ENCODE measurements around the gene SGIP1.

Gene SGIP1

DNA sequence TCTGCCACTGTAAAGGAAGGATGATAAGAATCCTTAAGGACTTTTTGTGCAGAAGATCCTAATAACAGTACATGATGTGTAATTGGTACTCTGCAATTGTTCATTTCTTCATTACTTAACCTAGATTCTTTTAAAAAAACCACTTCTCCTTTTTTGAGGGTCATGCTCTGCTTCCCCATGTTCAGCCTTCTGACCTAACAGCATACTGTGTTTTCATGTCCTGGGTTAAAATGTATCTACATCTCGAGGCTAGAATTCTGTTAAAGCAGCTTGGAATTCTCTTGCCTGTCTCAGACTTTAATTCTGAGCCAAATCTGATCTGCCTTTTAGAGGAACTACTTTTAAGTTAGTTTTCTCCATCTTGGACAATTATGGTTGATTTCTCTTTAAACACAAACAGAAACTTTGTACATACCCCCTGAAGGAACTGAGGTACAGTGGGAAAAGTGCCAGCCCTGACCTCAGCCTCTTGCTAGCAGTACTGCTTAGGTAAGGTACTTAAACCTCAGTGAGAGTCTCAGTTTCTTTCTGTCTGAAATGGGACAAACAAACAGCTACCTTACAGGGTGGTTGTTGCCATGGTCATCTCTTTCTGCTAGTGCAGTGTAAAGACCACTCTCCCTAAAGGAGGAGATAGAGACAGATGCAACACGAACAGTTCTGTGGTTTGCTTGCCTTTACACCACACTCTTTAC lies 115.1 kb downstream of the SGIP1 start:
- DNase-seq (ENCODE audit: extremely low spot score, insufficient read length, low read depth): no peak
- FAIRE-seq: peak; percentile 84

DNA sequence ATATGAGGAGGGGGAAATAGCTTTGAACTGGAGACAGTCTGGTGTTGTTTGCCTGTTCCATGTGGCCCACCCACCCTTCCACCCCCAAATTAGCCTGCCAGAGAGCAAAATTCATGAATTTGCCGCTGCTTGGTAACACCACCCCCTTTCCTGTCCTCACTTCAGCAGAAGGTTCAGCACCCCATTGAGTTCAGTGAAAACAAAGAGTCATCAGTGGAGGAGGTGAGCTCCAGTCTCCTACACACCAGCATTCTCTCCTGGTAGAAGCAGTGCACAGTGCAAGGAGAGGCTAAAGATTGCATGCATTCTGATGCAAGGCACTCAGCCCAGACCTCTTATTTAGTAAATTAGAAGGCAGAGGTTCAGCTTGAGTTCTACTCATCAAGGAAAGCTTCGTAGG lies 118.6 kb downstream of the SGIP1 start:
- FAIRE-seq (no peak), DNase-seq (ENCODE audit: extremely low spot score, insufficient read length, low read depth) (no peak)

DNA sequence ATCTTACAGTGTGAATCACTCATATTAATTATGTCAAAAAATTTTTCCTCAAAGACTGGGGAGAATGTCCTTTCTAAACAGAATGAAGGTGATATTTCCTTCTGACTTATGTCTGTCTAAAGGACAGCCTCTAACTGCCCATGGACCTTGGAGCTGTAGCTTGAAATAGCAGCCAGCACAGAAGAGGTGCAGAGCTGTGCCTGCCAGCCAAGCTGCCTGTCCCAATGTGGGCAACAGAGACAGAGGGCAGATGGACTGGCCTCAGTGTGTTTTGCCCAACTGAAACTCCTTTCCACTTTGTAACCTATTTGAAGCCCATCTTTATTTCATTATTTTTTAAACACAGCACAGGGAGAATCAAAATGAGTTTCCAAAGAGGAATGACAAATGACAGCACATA lies 120.7 kb downstream of the SGIP1 start:
- FAIRE-seq (no peak), DNase-seq (ENCODE audit: extremely low spot score, insufficient read length, low read depth) (no peak)

DNA sequence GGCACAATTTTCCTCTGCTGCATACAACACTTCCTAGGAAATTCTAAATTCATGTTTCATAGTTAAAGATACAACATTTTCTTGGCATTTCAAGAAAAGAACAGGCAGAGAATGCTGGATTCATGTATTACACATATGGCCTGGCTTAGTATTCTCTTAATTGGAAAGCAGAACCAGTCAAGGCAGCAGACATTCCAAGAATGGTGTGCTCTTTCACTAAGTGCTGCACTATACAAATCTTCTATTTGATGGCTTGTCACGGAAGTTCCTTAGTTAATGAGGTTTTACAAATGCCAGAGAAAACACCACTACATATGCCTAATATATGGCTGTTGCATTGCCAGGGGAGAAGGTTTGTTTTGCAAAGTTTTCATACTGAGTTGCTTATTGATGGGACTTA lies 137.5 kb downstream of the SGIP1 start:
- FAIRE-seq (no peak), DNase-seq (ENCODE audit: extremely low spot score, insufficient read length, low read depth) (no peak)

DNA sequence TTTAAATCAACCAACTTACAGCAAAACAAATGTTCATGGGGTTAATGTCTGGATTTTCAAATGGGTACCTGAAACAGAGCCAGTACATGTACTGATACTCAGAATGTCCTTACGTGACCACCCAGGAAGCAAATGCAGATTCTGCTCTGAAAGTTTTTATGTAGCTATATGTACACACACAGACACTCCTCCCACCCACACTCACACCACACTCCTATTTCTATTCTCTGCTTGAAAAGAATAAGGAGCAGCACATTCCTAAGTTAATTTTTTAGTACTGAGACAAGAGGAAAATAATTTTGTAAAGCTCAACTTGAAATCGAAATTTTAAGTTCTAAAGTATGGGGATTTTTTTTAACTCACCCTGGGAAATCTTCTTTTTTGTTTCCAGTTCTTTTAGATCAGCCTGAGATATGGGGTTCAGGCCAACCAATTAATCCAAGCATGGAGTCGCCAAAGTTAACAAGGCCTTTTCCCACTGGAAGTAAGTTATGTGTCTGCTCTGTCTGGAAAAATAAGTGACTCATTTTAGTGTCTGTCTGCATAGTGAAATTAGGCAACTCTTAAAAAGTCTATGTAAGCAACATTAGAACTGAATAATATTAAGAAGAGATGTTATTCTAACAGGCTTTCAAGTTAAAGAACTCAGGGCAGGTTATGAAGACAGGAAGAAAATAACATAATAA lies 142.8 kb downstream of the SGIP1 start:
- FAIRE-seq (no peak), DNase-seq (ENCODE audit: extremely low spot score, insufficient read length, low read depth) (no peak)

DNA sequence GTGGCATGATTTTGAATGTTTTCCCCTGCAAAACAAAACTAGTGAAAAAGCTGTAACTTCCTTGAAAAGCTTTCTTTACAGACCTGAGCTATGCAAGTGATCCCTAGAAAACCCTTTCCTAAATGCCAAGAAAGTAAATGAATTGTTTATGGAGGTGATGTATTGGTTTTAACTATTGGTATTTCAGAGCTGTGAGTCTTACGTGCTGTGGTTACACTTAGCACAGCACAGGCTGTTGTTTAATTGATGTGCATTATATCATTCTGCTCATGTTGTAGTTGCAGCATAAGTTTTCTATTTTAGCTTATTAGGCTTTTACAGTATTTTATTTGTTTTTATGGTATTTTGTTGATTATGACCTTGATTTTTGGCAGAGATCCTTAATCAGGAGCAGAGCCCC lies 144.2 kb downstream of the SGIP1 start:
- DNase-seq (ENCODE audit: extremely low spot score, insufficient read length, low read depth) (no peak), FAIRE-seq (no peak)

DNA sequence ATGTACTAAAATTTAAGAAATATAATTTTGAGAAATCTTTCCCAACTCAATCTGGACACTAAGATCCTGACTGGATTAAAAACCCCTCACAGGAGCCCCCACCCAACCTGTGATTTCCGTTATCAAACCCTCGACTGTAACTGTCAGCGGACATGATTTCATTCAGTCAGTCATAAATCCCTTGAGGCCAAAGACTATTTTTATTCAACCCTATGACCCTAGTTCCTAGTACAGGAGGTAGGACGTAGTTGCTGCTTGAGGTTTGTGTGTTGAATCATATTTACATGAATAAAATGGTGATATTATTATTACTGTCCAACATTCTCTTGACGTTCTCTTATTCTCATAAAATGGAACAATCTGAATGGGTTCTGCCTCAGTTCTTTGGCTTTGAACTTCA lies 145.2 kb downstream of the SGIP1 start:
- no peak for DNase-seq (ENCODE audit: extremely low spot score, insufficient read length, low read depth)

DNA sequence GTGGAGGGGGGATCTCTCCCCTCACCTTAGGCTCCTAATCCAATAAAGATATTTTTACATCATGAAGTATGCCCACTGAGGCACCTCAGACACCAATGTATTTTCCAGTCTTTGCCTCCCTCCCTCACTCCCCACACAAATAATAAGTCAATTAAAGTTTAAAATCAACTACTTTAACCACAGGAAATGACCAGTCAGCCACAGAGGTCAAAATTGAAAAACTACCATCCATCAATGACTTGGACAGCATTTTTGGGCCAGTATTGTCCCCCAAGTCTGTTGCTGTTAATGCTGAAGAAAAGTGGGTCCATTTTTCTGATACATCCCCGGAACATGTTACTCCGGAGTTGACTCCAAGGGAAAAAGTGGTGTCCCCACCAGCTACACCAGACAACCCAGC lies 147.7 kb downstream of the SGIP1 start:
- DNase-seq (ENCODE audit: extremely low spot score, insufficient read length, low read depth) (no peak), FAIRE-seq (no peak)

More for the DNA sequence above, 145.2 kb downstream of the SGIP1 start:
- FAIRE-seq: no peak

DNA sequence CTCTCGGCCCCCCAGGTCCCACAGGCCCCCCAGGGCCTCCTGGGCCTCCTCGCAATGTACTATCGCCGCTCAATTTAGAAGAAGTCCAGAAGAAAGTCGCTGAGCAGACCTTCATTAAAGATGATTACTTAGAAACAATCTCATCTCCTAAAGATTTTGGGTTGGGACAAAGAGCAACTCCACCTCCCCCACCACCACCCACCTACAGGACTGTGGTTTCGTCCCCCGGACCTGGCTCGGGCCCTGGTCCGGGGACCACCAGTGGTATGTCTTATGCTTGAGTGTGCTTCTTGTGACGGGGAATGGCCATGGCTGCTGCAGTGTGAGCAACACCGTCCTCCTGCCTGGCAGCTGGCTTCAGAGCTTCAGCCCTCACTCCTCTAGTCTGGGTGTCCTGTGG lies 148.2 kb downstream of the SGIP1 start:
- DNase-seq (ENCODE audit: extremely low spot score, insufficient read length, low read depth) (no peak), FAIRE-seq (no peak)

DNA sequence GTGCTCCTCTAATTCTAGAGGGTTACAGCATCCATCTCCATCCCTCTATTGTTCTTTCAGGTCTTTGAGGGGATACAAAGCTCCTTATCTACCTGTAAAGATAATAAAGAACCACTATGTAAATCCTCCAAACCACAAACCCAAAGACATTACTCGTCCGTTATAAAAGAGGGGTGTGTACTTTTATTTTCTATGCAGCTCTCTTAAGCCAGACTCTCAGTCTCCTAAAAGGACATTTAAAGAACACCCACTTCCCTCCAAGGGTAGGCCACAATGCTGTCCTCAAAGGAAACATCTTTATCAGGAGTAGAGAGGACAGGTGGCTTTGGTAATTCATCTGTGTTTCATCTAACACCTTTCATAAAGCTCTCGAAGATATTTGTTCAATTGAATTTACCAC lies 150.4 kb downstream of the SGIP1 start:
- FAIRE-seq: no peak
- DNase-seq (ENCODE audit: extremely low spot score, insufficient read length, low read depth): no peak

DNA sequence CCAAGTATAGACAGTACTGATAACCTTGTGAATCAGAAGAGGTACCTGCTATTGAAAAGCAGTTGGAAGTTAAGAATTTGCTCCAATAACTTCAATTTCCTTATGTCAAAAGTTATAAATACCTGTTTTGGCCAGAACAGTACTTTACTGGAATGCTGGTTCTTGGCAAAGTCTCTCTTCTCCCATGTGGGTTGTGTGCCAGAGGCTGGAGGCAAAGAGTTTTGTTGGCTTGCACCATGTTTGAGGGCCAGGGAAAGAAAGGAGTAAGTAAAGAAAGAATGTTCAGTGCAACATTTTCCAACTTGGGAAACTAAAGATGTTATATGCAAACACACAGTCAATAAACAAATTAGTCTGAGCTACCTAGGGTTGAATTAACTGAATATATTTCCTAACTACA lies 151.3 kb downstream of the SGIP1 start:
- FAIRE-seq (no peak), DNase-seq (ENCODE audit: extremely low spot score, insufficient read length, low read depth) (no peak)

DNA sequence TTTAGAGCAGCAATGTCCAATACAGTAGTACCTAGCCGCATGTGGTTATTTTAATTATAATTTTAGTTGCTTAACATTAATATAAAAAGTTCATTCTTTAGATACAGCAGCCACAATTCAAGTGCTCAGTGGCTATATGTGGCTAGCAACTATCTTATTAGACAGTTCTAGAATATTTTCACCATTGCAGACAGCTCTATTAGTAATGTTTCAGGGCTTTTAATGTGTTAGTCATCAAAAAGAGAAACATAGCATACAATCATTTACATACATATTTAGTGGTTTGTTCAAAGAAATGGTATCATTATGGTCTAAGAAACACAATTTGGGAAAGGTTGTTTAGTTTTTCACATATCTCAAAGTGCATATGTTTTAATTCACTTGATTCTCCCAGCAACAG lies 151.7 kb downstream of the SGIP1 start:
- no peak for DNase-seq (ENCODE audit: extremely low spot score, insufficient read length, low read depth)
- FAIRE-seq: no peak

DNA sequence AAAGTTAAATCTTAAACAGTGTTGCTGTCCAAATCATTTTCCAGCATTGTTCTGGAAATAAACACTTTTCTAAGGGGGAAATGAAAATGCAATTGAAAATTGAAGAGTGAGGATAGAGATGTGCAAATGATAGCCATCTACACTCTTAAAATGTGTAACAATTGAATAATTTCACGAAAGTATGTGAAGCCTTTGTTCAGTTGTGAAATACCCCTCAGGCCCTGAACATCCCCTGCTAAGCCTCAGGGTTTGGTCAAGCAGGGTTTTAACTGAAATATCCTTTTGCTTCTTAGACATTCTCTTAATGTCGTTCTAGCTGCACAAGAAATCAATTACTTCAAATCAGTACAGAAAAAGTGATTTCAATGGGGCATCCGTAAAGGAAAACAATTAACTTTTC lies 152.5 kb downstream of the SGIP1 start:
- DNase-seq (ENCODE audit: extremely low spot score, insufficient read length, low read depth): no peak
- FAIRE-seq: no peak

DNA sequence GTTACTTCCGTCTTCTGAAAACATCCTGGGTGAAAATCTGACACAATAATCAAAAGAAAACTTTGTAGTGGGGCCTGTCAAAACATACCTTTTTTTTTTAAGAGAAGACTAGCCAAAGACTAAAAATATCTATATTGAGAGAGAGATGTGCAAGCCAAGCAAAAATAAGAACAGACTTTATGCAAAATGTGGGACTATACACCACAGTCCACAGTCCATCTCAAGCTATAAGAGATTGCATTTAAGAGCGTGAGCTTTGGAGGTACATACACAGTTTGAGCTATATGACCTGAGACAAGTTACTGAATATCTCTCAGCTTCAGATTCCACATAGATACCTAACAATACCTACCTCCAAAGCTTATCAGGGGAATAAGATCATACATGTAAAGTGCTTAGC lies 153.4 kb downstream of the SGIP1 start:
- no peak for FAIRE-seq
- DNase-seq (ENCODE audit: extremely low spot score, insufficient read length, low read depth): no peak

DNA sequence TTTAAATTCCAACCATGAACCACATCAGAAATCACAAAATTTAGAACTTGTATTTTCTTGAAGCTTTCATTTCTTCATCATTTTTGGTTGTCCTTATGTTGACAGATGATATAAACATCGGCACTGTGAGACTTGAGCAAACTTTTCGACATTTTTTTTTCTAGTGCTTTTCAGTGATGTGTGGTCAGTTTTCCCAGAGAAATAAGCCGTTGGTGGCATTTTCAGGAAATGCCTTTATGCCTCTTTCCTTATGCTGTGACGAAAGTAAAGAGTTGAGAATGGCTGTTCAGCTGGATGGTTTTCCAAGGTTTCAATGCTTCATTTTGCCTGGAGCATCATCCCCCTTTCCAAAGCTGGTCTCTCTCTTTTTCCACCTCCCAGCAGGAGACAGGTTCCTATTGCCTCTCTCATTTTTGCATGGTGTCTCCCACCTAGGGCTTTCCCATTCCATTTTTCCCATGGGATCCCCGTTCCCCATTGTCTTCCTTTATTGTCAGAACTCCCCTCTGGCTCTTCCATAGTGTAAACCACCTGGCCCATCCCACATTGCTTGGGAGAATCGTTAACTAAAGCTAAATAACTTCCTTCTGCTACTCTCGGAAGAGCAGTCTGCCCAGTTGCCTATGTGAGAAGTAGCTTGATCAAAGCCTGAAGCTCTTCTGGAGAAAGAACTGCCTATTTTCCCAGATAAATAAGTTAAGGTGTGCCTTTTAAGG lies 156.9 kb downstream of the SGIP1 start:
- FAIRE-seq: no peak
- no peak for DNase-seq (ENCODE audit: extremely low spot score, insufficient read length, low read depth)

DNA sequence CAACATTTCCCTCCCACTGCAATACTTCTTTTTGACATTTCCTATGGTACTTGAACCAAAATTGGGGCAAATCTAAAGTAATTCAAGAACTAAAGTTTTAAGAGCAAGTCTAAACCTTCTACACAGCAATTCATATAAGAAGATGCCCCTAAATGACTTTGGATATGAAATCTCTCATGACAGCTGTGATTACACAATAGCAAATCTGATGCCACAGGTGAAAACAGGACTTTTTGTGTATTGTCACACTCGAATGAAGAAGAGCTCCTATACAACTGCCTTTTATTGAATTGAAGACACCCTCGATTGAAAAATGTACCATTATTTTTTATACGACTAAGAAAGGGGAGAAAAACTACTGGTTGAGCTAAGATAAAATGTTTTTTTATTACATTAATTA lies 158.7 kb downstream of the SGIP1 start:
- DNase-seq (ENCODE audit: extremely low spot score, insufficient read length, low read depth): no peak
- no peak for FAIRE-seq

DNA sequence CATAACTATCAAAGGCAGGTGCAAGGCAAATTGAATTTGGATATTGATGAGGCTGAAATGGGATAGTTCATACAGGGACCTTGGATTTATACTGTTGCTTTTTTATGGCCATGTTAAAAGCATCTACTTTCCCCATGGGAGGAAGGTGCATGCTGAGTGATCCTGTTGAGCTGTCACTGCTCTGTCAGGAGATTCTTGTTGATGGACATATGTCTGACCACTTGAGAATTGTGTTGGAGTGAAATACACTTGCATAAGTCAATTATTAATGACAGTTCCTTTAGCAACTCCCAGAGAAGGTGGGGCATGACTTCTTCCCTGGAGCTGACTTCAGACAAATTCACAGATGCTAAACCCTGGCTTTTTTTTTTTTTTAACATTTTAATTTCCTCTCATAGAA lies 159.9 kb downstream of the SGIP1 start:
- FAIRE-seq (no peak), DNase-seq (ENCODE audit: extremely low spot score, insufficient read length, low read depth) (no peak)

DNA sequence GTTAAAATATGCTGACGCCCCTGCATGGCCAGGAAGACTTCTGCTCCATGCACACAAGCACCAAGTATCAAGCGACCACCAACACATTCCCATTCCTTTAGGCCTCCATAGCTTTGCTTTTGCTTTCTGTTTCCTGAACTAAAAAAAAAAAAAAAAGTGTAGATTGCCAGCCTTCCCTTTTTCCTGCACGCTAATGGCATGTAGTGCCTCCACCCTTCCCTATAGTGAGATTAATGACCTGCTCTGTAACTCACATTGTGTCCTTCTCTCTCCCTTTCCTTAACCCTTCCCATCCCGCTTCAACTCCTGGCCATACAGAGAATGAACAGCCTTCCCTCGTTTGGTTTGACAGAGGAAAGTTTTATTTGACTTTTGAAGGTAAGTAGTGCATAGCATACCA lies 161.2 kb downstream of the SGIP1 start:
- DNase-seq (ENCODE audit: extremely low spot score, insufficient read length, low read depth) (no peak), FAIRE-seq (no peak)

DNA sequence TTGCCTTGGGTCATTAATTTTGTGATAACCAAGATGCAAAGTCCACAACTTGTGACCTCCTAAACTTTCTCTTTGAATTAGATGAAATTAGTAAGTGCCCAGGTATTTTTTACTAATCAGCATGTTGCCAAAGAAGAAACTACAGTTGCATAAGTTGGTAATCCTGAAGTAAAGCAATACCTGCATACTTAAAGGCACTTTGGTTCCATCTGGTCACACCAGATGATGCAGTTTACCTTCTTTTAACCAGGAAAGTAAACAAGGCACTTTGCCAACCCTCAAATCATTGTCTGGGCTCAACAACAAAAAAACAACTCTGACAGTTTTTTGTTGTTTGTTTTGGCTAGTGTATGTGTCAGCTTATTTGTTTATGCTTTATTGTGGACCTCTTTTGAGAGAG lies 162.8 kb downstream of the SGIP1 start:
- no peak for FAIRE-seq
- no peak for DNase-seq (ENCODE audit: extremely low spot score, insufficient read length, low read depth)

DNA sequence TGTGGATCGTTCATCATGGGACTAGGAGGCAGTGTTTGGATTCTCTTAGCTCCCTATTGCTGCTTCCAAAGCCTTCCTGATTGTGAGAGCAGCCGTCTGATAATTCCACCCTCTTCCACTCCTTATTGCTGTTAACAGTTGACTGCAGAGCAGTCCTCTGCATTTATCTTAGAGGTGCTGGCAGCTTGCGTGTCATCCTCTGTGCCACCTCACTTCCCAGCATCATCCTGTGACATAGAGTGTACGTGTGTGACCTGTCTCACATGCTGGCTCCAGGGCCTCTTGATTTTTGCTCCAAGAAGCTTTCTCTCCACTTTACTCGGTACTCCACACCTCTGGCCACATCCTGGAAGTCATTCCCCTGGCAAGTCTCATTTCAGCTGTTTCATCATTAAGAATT lies 165.3 kb downstream of the SGIP1 start:
- FAIRE-seq: no peak
- DNase-seq (ENCODE audit: extremely low spot score, insufficient read length, low read depth): no peak

DNA sequence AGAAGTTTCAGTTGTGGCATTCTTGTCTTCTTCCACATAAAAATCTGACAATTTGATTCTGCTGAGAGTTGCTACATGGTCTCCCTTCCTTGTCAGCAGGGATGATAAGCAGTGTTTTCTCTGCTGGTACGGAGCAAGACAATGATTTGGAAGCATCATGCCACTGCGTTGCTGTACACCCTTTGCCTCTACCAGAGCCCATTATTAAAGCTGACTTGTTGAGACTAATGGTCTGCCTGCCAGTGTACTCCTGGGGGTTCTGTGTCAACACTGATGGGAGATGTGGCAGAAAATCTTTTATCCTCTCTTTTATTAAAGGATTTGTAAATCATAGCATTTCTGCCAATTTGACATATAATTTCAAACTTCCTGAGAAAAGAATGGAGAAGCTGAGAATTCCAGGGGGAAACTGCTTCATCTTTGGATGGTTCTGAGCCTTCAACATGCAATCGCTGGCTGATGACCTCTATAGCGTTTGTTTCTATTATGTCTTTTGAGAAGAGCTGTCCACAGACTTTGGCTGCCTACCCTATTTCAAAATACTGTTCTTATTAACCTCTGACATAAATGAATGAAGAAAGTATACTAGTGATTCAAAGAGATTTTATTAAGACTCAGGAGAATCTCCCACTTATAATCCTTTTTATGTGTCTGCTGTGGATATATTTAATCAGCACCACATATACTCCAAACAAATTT lies 170.4 kb downstream of the SGIP1 start:
- FAIRE-seq (no peak), DNase-seq (ENCODE audit: extremely low spot score, insufficient read length, low read depth) (no peak)

Data from GM18507 (cell line).